Mesodermal cell (in vitro differentiated cells): ENCODE data around the gene DYNLT2.

Source experiments
- H3K27ac ChIP-seq: 2 replicates; pipeline ENCODE4 v1.7.0; 2013; ENCODE audit warnings: mild to moderate bottlenecking, low read depth, low read length, moderate library complexity; ENCODE audit not compliant: severe bottlenecking
- H3K36me3 ChIP-seq: 2 replicates; pipeline ENCODE4 v1.7.1; 2013; ENCODE audit warnings: mild to moderate bottlenecking, low read length, moderate library complexity; ENCODE audit not compliant: control insufficient read depth, insufficient read depth
- H3K4me1 ChIP-seq: one replicate; pipeline ENCODE4 v1.7.1; 2013; ENCODE audit warnings: mild to moderate bottlenecking, low read length; ENCODE audit not compliant: insufficient read depth, control insufficient read depth, poor library complexity, severe bottlenecking
- H3K4me3 ChIP-seq: 2 replicates; pipeline ENCODE4 v1.7.0; 2013; ENCODE audit warnings: low read length, control low read depth, mild to moderate bottlenecking; ENCODE audit not compliant: insufficient read depth, poor library complexity, severe bottlenecking; ENCODE audit errors: extremely low read depth
- H3K9me3 ChIP-seq: 2 replicates; pipeline ENCODE4 v1.7.1; 2013; ENCODE audit warnings: mild to moderate bottlenecking, low read length, moderate library complexity; ENCODE audit not compliant: control insufficient read depth
- WGBS, 2 experiments: methylation state at CpG; one replicate each; pipeline ENCODE4 v1.1.5; 2013; ENCODE audit warnings: missing lambda C conversion rate in 2 of 2; ENCODE audit not compliant: insufficient coverage in 2 of 2; 5-methylcytosine and 5-hydroxymethylcytosine counted together

DYNLT2 gene

DNA sequence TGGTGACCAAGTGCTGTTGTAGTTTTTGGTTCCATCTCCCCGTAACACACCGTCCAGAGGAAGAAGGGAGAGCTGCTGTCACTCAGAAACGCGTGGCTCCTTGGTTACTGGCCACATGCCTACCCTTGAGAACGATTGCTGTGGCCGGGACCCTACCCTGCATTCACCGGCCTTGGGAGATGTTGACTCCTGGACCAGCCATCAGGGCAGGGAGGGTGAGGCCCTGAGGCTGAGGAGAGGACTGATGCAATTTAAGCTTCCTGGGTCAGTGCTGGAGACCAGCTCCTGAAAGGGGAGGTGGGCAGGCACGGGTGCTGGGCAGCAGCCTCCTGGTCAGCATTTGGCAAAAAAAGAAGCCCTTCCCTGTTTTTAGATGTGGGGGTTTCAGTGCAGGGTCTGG, 31.6 kb upstream of the DYNLT2 start:
- peaks cover 1% of the 10 kb centered on the region for H3K36me3 ChIP-seq
- no peaks in the 10 kb centered on the region for H3K4me1 ChIP-seq
- 93 to 95% methylated on average over 8 of the region's 8 CpGs for WGBS, 2 experiments
- no peak overlapping the region for H3K27ac ChIP-seq
- H3K4me3 ChIP-seq, result no peak overlapping the region
- no peaks in the 10 kb centered on the region for H3K9me3 ChIP-seq

DNA sequence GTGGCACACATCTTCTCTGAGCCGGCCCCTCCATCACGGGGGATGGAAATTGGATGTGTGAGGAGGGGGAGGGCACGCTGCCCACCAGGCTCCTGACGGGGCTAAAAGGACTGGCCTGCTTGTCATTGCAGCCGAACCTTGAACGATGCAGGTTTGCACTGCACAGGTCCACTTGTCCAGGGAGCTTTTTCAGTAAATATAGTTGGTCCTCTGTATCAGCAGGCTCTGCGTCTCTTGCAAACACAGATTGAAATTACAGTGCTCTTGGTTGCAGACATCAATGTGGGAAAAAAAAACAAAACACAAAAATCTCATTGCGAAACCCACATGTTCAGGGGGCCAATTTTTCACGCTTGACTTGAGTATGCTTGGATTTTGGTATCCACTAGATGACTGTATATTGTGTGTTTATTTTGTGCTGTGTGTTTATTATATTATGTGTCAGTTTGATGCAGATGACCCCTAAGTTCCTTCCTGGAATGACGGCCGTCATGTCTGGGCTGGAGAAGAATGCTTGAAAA, 29.3 kb upstream of the DYNLT2 start:
- no peaks in the 10 kb centered on the region for H3K9me3 ChIP-seq
- no peak overlapping the region for H3K4me3 ChIP-seq
- WGBS, 2 experiments, result 98 to 100% methylated on average over 5 to 11 of the region's 11 CpGs
- H3K4me1 ChIP-seq, result no peaks in the 10 kb centered on the region
- peaks cover 20% of the 10 kb centered on the region for H3K36me3 ChIP-seq
- no peak overlapping the region for H3K27ac ChIP-seq

DNA sequence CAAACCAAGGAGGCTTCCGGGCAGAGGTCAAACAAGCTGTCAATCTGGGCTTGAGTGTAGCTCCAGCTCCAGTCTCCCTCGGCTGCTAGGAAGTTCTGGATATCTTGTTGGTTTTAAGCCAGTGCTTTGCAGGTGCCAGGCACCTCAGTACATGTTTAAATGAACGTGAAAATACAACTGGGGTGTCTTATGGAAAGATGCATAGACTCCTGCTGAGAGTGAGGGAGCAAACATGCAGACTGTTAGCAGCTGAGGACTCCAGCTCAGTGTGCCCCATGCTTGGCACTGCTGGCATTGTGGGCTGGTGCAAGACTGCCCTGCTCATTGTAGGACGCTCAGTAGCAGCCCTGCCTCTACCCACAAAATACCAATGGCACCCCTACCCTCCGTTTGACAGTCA, 28.5 kb upstream of the DYNLT2 start:
- Histone ChIP-seq H3K36me3 (peaks cover 20% of the 10 kb centered on the region), H3K27ac (no peak overlapping the region), H3K9me3 (no peaks in the 10 kb centered on the region), H3K4me1 (no peaks in the 10 kb centered on the region), H3K4me3 (no peak overlapping the region)
- WGBS, 2 experiments, result 87 to 91% methylated on average over 5 of the region's 5 CpGs

DNA sequence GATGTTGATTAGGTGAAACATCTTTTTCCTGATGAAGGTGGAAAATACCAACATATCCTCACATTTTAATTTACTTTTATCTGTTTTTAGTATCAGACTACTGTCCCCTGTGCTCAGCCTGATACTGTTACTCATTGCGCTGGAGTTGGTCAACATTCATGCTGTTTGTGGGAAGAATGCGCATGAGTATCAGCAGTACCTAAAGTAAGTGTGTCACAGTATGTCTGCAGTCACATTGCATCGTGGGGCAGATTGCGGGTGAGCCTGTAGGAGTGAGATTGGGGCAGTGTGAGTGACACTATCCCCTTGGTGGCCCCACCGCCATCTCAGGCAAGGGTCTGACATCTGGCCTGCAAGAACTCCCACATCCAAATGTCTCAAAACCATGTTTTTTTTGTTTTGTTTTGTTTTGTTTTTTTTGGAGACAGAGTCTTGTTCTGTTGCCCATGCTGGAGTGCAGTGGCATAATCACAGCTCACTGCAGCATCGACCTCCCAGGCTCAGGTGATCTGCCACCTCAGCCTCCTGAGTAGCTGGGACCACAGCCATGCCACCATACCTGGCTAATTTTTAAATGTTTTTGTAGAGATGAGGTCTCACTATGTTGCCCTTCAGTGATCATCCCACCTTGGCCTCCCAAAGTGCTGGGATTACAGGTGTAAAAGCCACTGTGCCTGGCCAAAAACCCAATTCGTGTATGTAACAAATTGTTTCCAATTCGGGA, 27.9 kb upstream of the DYNLT2 start:
- 85 to 92% methylated on average over 5 to 6 of the region's 8 CpGs for WGBS, 2 experiments
- H3K36me3 ChIP-seq, result peaks cover 20% of the 10 kb centered on the region

DNA sequence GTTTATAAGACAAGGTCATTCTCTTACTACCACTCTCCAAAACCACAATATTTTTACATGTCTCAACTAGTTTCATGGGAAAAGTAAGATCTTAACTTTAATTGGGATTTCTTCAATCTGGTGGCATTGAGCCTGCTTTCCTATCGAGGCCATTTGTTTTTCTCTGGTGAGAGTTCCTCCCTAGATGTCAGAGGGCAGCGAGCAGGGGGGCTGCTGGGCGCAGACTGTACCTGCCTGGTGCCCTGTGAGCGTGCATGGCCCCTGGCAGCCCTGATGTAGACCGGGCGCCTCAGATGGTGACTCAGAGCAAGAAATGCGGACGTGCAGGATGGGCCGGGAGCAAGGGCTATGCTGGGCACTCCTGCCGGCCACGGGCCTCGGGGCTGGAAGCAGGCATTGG, 27.3 kb upstream of the DYNLT2 start:
- Histone ChIP-seq H3K9me3 (no peaks in the 10 kb centered on the region), H3K4me3 (no peak overlapping the region), H3K4me1 (no peaks in the 10 kb centered on the region), H3K27ac (no peak overlapping the region), H3K36me3 (peaks cover 20% of the 10 kb centered on the region)
- WGBS, 2 experiments, result 97% methylated on average over 9 to 10 of the region's 12 CpGs

More for the DNA sequence above, 27.9 kb upstream of the DYNLT2 start:
- H3K27ac ChIP-seq, result no peak overlapping the region
- H3K9me3 ChIP-seq, result no peaks in the 10 kb centered on the region
- no peaks in the 10 kb centered on the region for H3K4me1 ChIP-seq
- H3K4me3 ChIP-seq, result no peak overlapping the region

DNA sequence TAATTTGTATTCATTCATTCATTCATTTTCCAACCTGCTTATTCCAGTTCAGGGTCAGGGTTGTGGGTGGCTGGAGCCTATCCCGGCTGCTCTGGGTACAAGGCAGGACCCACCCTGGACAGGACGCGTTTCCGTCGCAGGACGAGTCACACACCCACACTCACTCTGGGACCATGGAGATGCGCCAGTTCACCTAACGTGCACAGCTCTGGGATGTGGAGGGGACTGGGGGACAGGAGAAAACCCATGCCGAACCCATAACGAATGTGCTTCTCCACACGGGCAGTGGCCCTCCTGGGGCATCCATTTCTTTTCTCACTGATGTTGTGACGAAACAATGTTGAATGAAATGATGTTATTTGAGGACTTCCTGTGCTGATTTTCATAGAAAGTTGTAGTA, 26.5 kb upstream of the DYNLT2 start:
- 93 to 97% methylated on average over 5 to 6 of the region's 12 CpGs for WGBS, 2 experiments
- Histone ChIP-seq H3K36me3 (peaks cover 20% of the 10 kb centered on the region), H3K4me3 (no peak overlapping the region), H3K27ac (no peak overlapping the region), H3K4me1 (no peaks in the 10 kb centered on the region), H3K9me3 (no peaks in the 10 kb centered on the region)

DNA sequence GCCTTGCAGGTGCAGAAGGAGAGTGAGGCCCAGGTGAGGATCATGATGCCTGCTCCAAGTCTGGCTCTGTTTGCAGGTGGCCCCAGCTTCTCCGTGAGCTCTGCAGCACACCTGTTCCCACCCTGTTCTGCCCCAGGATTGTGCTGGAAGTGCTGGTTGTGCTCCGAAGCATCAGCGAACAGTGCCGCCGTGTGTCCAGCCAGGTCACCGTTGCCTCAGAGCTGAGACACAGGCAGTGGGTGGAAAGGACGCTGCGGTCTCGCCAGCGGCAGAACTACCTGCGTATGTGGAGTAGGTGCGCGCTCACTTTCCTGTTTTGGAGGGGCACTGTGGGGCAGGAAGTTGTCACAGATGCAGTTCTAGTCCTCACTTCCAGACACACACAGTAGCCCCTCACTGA, 25.0 kb upstream of the DYNLT2 start:
- Histone ChIP-seq H3K36me3 (peaks cover 30% of the 10 kb centered on the region), H3K4me1 (no peaks in the 10 kb centered on the region), H3K27ac (no peak overlapping the region), H3K9me3 (no peaks in the 10 kb centered on the region), H3K4me3 (no peak overlapping the region)
- 91 to 97% methylated on average over 7 to 10 of the region's 13 CpGs for WGBS, 2 experiments

DNA sequence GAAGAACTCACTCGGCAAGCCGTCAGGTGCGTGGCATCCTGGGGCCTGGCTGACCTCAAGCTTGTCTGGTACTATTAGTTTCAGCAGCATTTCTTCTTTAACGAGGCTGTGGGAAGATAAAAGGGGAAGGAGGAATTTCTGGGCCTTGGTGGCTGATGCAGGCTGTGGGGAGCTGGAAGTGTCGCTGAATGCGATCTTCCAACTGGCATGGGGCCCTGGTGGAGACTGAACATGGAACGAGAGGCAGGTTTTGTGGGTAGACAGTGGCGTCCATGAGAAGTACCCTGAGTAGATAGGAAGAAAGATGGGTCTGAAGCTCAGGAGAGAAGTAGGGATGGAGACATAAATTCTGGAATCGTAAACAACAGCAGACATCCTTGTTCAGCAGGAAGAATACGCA, 23.9 kb upstream of the DYNLT2 start:
- peaks cover 31% of the 10 kb centered on the region for H3K36me3 ChIP-seq
- no peaks in the 10 kb centered on the region for H3K4me1 ChIP-seq
- H3K27ac ChIP-seq, result no peak overlapping the region
- 92 to 94% methylated on average over 7 to 10 of the region's 10 CpGs for WGBS, 2 experiments
- H3K9me3 ChIP-seq, result no peaks in the 10 kb centered on the region
- H3K4me3 ChIP-seq, result no peak overlapping the region

DNA sequence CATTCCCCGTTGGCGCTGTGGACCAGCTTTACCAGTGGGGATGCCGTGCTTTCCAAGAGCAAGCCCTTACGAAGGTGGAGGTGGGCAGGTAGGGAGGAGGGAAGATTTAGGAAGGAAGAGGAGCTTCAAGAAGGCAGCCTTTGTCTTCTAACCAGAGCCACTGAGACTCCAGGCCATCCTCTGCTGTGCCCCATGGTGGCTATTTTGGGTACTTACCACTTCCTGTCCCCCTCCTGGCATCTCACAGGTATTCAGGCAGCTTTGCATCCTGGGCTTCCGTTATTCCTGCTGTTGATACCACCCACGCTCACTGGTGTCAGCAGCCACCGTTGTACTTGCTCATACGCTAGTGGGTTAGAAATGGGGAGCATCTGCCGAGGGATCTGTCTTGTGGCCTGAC, 23.0 kb upstream of the DYNLT2 start:
- H3K9me3 ChIP-seq, result no peaks in the 10 kb centered on the region
- WGBS, 2 experiments, result 93% methylated on average over 8 to 9 of the region's 9 CpGs
- no peak overlapping the region for H3K27ac ChIP-seq
- no peaks in the 10 kb centered on the region for H3K4me1 ChIP-seq
- H3K36me3 ChIP-seq, result peaks cover 32% of the 10 kb centered on the region
- H3K4me3 ChIP-seq, result no peak overlapping the region

DNA sequence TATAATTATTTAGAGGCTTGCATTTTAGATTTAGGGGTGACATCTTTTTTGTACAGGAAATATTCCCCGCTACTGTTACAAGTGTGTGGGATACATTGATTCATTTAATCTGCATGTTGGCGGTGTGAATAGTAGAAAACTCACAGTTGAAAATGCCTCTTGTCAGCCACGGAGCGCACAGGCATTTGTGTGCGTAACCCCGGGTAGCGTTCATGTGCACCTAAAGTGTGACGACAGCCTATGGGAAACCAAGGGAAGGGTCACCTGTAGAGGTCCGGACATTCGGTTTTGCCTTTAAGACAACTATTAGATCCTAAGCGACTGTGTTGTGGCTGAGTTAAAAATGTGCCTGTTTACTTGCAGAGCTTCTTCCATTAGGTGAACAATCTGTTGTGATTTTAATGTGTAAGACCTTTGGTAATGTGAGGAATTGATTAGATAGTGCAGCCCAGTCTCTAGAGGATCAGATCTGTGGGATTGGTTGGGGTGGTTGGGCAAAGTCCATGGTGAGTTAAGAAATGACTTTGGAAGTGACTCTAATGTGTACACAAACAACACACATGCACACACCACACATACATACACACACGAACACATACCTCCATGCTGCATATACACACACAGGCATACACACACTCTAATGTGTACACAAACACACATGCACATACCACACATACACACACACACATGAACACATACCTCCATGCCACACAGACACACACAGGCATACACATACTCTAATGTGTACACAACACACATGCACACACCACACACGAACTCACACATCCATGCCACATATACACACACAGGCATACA, 15.8 kb upstream of the DYNLT2 start:
- Histone ChIP-seq H3K4me1 (no peaks in the 10 kb centered on the region), H3K36me3 (peaks cover 40% of the 10 kb centered on the region), H3K9me3 (no peaks in the 10 kb centered on the region), H3K4me3 (no peak overlapping the region), H3K27ac (no peak overlapping the region)
- WGBS, 2 experiments, result 95 to 96% methylated on average over 12 to 13 of the region's 13 CpGs

DNA sequence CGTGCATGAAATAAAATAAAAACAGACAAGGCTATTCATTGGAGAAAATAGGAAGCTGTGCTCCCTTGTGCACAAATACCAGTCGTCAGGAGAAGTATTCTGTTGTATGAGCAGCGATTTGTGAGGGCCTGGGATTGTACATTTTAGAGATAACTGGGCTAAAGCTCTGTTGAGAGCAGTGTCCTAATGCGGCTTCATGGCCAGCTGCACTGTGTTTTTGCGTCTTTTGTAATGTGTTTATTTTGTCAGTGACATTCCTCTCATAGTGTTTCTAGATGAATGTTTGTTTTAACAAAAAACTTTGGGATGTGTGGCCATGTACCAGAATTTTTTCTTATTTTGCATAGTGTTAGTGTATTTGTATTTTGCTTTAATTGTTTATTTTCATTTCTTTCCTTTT, 14.9 kb upstream of the DYNLT2 start:
- WGBS, 2 experiments, result 87 to 94% methylated on average over 5 of the region's 5 CpGs
- no peaks in the 10 kb centered on the region for H3K4me1 ChIP-seq
- H3K9me3 ChIP-seq, result no peaks in the 10 kb centered on the region
- H3K36me3 ChIP-seq, result peaks cover 40% of the 10 kb centered on the region
- H3K4me3 ChIP-seq, result no peak overlapping the region
- H3K27ac ChIP-seq, result no peak overlapping the region
